Activated B cell treated with CpG ODN at 0.5 μM for 24 hours (primary cell): Measurements from ENCODE around the gene UQCC2. TPM values are rescaled to one million over a fixed set of nuclear protein-coding genes. Genes with fewer than 3 reads are reported as not detected.

Experiments
- ATAC-seq: fragments of 200-7000 bp; cut with Tn5 transposase; one replicate; pipeline ENCODE4 v1.10.0; 2021; ENCODE audit warnings: low read depth, mild to moderate bottlenecking, moderate library complexity
- CTCF ChIA-PET: fragments of 350-600 bp; sonication (Branson Sonifier 250); formaldehyde crosslinking; loops from one replicate; lab custom pipeline; 2021; ENCODE audit warnings: antibody characterized with exemption; lab: Charles Lee
- POLR2A ChIA-PET: fragments of 350-600 bp; sonication (Branson Sonifier 250); formaldehyde crosslinking; loops from one replicate; lab custom pipeline; 2021; ENCODE audit warnings: antibody characterized with exemption; lab: Charles Lee
- DNase-seq: peaks from one replicate; pipeline ENCODE4 v3.0.0; 2022
- H3K27ac Mint-ChIP-seq: one replicate; pipeline ENCODE4 v1.8.0; 2020; ENCODE audit warnings: mixed read lengths
- H3K27me3 Mint-ChIP-seq: one replicate; pipeline ENCODE4 v1.8.0; 2021; ENCODE audit warnings: mixed read lengths
- H3K36me3 Mint-ChIP-seq: one replicate; pipeline ENCODE4 v1.8.0; 2021; ENCODE audit warnings: low read depth, mixed read lengths
- H3K4me1 Mint-ChIP-seq: one replicate; pipeline ENCODE4 v1.8.0; 2021; ENCODE audit warnings: mixed read lengths
- H3K4me3 Mint-ChIP-seq: one replicate; pipeline ENCODE4 v1.8.0; 2020; ENCODE audit warnings: mild to moderate bottlenecking, mixed read lengths
- H3K9me3 Mint-ChIP-seq: one replicate; pipeline ENCODE4 v1.8.0; 2020; ENCODE audit warnings: mixed read lengths
- CTCF ChIP-seq: fragments of 200-600 bp; IDR thresholded peaks from one replicate; pipeline ENCODE4 v1.8.0; 2022; ENCODE audit warnings: antibody characterized with exemption, mild to moderate bottlenecking
- intact Hi-C: fragments of 100-400 bp; cut with micrococcal nuclease; formaldehyde crosslinking; loops from one replicate; pipeline ENCODE4 v1.15.1; 2024
- total RNA-seq: library from RNA; stranded (reverse); gene quantifications from 2 replicates; pipeline ENCODE4 v1.2.3, GENCODE V29; 2022

Gene UQCC2
- total RNA-seq, 1 donor from 2014 or later = 26.2 TPM

GRCh38 chr6:33662318-33662717, 49.2 kb downstream of the UQCC2 start:
- Mint-ChIP-seq H3K4me1 (no peaks in the 10 kb centered on the region), H3K36me3 (peaks cover 72% of the 10 kb centered on the region), H3K9me3 (no peaks in the 10 kb centered on the region), H3K27me3 (no peaks in the 10 kb centered on the region), H3K27ac (no peak overlapping the region), H3K4me3 (no peak overlapping the region)
- POLR2A ChIA-PET = interaction anchor here (0.7 kb wide), 1 partner anchor 37 kb away, joined by 7 read pairs; no protein-coding TSS in a partner anchor
- TF ChIP-seq CTCF = no peak
- ATAC-seq = no peak
- CTCF ChIA-PET = interaction anchor here (0.6 kb wide), 1 partner anchor 18 kb away, joined by 3 read pairs; no protein-coding TSS in a partner anchor
- DNase-seq = no peak
- intact Hi-C loops = no loop called here

- H3K27ac Mint-ChIP-seq = no peak overlapping the region
- no peaks in the 10 kb centered on the region for H3K4me1 Mint-ChIP-seq
- ChIA-PET POLR2A (no interaction called here), CTCF (no interaction called here)
- H3K27me3 Mint-ChIP-seq = no peaks in the 10 kb centered on the region
- TF ChIP-seq CTCF = no peak
- intact Hi-C loops = no loop called here
- DNase-seq (no peak), ATAC-seq (no peak)
- no peak overlapping the region for H3K4me3 Mint-ChIP-seq
- peaks cover 70% of the 10 kb centered on the region for H3K36me3 Mint-ChIP-seq
- H3K9me3 Mint-ChIP-seq = no peaks in the 10 kb centered on the region
Observed at GRCh38 chr6:33661106-33661838, 50.2 kb downstream of the UQCC2 start.

- no peak for DNase-seq
- Mint-ChIP-seq H3K27me3 (no peaks in the 10 kb centered on the region), H3K27ac (peak overlapping the region; percentile 51), H3K4me1 (no peaks in the 10 kb centered on the region), H3K36me3 (peaks cover 63% of the 10 kb centered on the region), H3K9me3 (no peaks in the 10 kb centered on the region), H3K4me3 (no peak overlapping the region)
- ChIA-PET CTCF (no interaction called here), POLR2A (no interaction called here)
- no peak for ATAC-seq
- intact Hi-C loops = no loop called here
- TF ChIP-seq CTCF = no peak
Observed at GRCh38 chr6:33659986-33660385, 51.5 kb downstream of the UQCC2 start.

- Mint-ChIP-seq H3K9me3 (no peaks in the 10 kb centered on the region), H3K4me1 (peaks cover 4% of the 10 kb centered on the region), H3K4me3 (no peak overlapping the region), H3K36me3 (peaks cover 62% of the 10 kb centered on the region), H3K27me3 (no peaks in the 10 kb centered on the region), H3K27ac (no peak overlapping the region)
- no peak for TF ChIP-seq CTCF
- ATAC-seq (no peak), DNase-seq (no peak)
- POLR2A ChIA-PET = no interaction called here
- intact Hi-C loops = no loop called here
- CTCF ChIA-PET = no interaction called here
Observed at GRCh38 chr6:33658982-33659689, 52.4 kb downstream of the UQCC2 start.

- H3K4me1 Mint-ChIP-seq = peaks cover 4% of the 10 kb centered on the region
- ChIA-PET POLR2A (interaction anchor here (0.6 kb wide), 1 partner anchor 339 kb away, joined by 3 read pairs; the partner anchor contains the start of gene ZBTB22), CTCF (no interaction called here)
Observed at GRCh38 chr6:33656844-33657243, 54.7 kb downstream of the UQCC2 start.

More at GRCh38 chr6:33656844-33657243, 54.7 kb downstream of the UQCC2 start:
- TF ChIP-seq CTCF = no peak
- intact Hi-C loops = no loop called here
- no peak overlapping the region for H3K4me3 Mint-ChIP-seq
- no peaks in the 10 kb centered on the region for H3K9me3 Mint-ChIP-seq
- peaks cover 60% of the 10 kb centered on the region for H3K36me3 Mint-ChIP-seq
- DNase-seq (no peak), ATAC-seq (no peak)
- H3K27ac Mint-ChIP-seq = no peak overlapping the region
- H3K27me3 Mint-ChIP-seq = no peaks in the 10 kb centered on the region
